Endothelial cell of hepatic sinusoid (primary cell): ENCODE measurements around the gene MAP3K2.

ENCODE experiments used
- in situ Hi-C: cut with HindIII; loops from 2 replicates; pipeline ENCODE4 v1.10.0; 2017; ENCODE audit warnings: low sequenced_read_pairs

The MAP3K2 gene

GRCh38 chr2:127356531-127356930 is 31.2 kb downstream of the MAP3K2 start:
- in situ Hi-C loops = loop anchor here (10.0 kb wide), 1 partner anchor 72 kb away; no protein-coding TSS in a partner anchor

- in situ Hi-C loops = loop anchor here (10.0 kb wide), 1 partner anchor 71 kb away; no protein-coding TSS in a partner anchor
Observed at GRCh38 chr2:127355407-127356008, 32.3 kb downstream of the MAP3K2 start.

GRCh38 chr2:127353873-127354676 is 33.7 kb downstream of the MAP3K2 start:
- in situ Hi-C loops = loop anchor here (10.0 kb wide), 1 partner anchor 69 kb away; no protein-coding TSS in a partner anchor

GRCh38 chr2:127353223-127353622 is 34.6 kb downstream of the MAP3K2 start:
- in situ Hi-C loops = loop anchor here (10.0 kb wide), 1 partner anchor 68 kb away; no protein-coding TSS in a partner anchor

- in situ Hi-C loops = loop anchor here (10.0 kb wide), 1 partner anchor 67 kb away; no protein-coding TSS in a partner anchor
Observed at GRCh38 chr2:127351603-127352002, 36.2 kb downstream of the MAP3K2 start.

GRCh38 chr2:127348426-127349000 is 39.3 kb downstream of the MAP3K2 start:
- in situ Hi-C loops = no loop called here

GRCh38 chr2:127347734-127348392 is 39.9 kb downstream of the MAP3K2 start:
- in situ Hi-C loops = no loop called here

GRCh38 chr2:127347015-127347414 is 40.8 kb downstream of the MAP3K2 start:
- in situ Hi-C loops = no loop called here

GRCh38 chr2:127343277-127343676 is 44.5 kb downstream of the MAP3K2 start:
- in situ Hi-C loops = no loop called here

- in situ Hi-C loops = no loop called here
Observed at GRCh38 chr2:127342101-127342500, 45.7 kb downstream of the MAP3K2 start.

GRCh38 chr2:127332335-127332734 is 55.4 kb downstream of the MAP3K2 start:
- in situ Hi-C loops = no loop called here

- in situ Hi-C loops = no loop called here
Observed at GRCh38 chr2:127330753-127331152, 57.0 kb downstream of the MAP3K2 start.

- in situ Hi-C loops = no loop called here
Observed at GRCh38 chr2:127326289-127326945, 61.4 kb downstream of the MAP3K2 start.

GRCh38 chr2:127324635-127325034 is 63.1 kb downstream of the MAP3K2 start:
- in situ Hi-C loops = no loop called here

GRCh38 chr2:127321303-127321702 is 66.5 kb downstream of the MAP3K2 start:
- in situ Hi-C loops = no loop called here

GRCh38 chr2:127320586-127321275 is 67.0 kb downstream of the MAP3K2 start:
- in situ Hi-C loops = no loop called here

GRCh38 chr2:127320067-127320466 is 67.7 kb downstream of the MAP3K2 start:
- in situ Hi-C loops = no loop called here

- in situ Hi-C loops = no loop called here
Observed at GRCh38 chr2:127314193-127314988, 73.4 kb downstream of the MAP3K2 start.

GRCh38 chr2:127313406-127313805 is 74.4 kb downstream of the MAP3K2 start:
- in situ Hi-C loops = no loop called here
